Measurements from ENCODE around the gene TCFL5. TPM values are rescaled to one million over a fixed set of nuclear protein-coding genes. Genes with fewer than 3 reads are reported as not detected.

TCFL5 gene
- total RNA-seq, 1 experiment from 2014 or later = 29.3 TPM

GRCh38 chr20:62846166-62846890, 15.3 kb downstream of the TCFL5 start:
- H3F3A ChIP-seq (ENCODE audit: insufficient read depth, low read depth) = peaks cover 8% of the 10 kb centered on the region; the same call in 1 of the 2 replicates
- H3K9me2 ChIP-seq (ENCODE audit: insufficient read depth) = no peaks in the 10 kb centered on the region
- H4K20me1 ChIP-seq (ENCODE audit: insufficient read depth) = no peaks in the 10 kb centered on the region; the same call in 1 of the 2 replicates
- H3K4me1 ChIP-seq (replicated peaks; ENCODE audit: insufficient read depth) = no peaks in the 10 kb centered on the region
- DNase-seq = peak in 1 of 2 experiments; percentile 26
- H3K36me3 ChIP-seq (ENCODE audit: low read depth) = no peaks in the 10 kb centered on the region; the same call in 1 of the 2 replicates
- H3K27me3 ChIP-seq (ENCODE audit: insufficient read depth, low read depth) = no peaks in the 10 kb centered on the region
- H3K4me2 ChIP-seq = no peak overlapping the region
- ChIA-PET CTCF (interaction anchor here (0.6 to 1.1 kb wide), 3 partner anchors 24 to 38 kb away, joined by 5 to 8 read pairs (median 6); no protein-coding TSS in a partner anchor), POLR2A (ENCODE audit: unreplicated experiment) (no interaction called here)
- H3K4me3 ChIP-seq = no peak overlapping the region
- no peak overlapping the region for H2AFZ ChIP-seq
- H3K79me2 ChIP-seq (ENCODE audit: low read depth) = no peaks in the 10 kb centered on the region
- BruUV-seq (replicated peaks) = no TSS peak
- H3K9me3 ChIP-seq (ENCODE audit: insufficient read depth, low read depth) = no peaks in the 10 kb centered on the region
- no peak overlapping the region for H3K27ac ChIP-seq
- intact Hi-C loops (cut with micrococcal nuclease; ENCODE audit: unreplicated experiment) = no loop called here
- TF ChIP-seq CTCF (conservative IDR thresholded peaks at IDR 0.05) (no peak), EZH2 (IDR thresholded peaks at IDR 0.05; ENCODE audit: low read depth) (no peak)

- Histone ChIP-seq H3K4me2 (no peak overlapping the region), H3K27ac (no peak overlapping the region), H3K27me3 (ENCODE audit: insufficient read depth, low read depth) (no peaks in the 10 kb centered on the region), H3K36me3 (ENCODE audit: low read depth) (no peaks in the 10 kb centered on the region; the same call in 1 of the 2 replicates), H3K79me2 (ENCODE audit: low read depth) (no peaks in the 10 kb centered on the region), H3K9me3 (ENCODE audit: insufficient read depth, low read depth) (no peaks in the 10 kb centered on the region), H3K4me3 (no peak overlapping the region), H3F3A (ENCODE audit: insufficient read depth, low read depth) (peaks cover 12% of the 10 kb centered on the region; the same call in 1 of the 2 replicates), H2AFZ (no peak overlapping the region), H4K20me1 (ENCODE audit: insufficient read depth) (no peaks in the 10 kb centered on the region; the same call in 1 of the 2 replicates), H3K4me1 (replicated peaks; ENCODE audit: insufficient read depth) (no peaks in the 10 kb centered on the region), H3K9me2 (ENCODE audit: insufficient read depth) (no peaks in the 10 kb centered on the region)
- ChIA-PET CTCF (no interaction called here), POLR2A (ENCODE audit: unreplicated experiment) (interaction anchor here (0.7 kb wide), 1 partner anchor 11 kb away, joined by 9 read pairs; no protein-coding TSS in a partner anchor)
- TF ChIP-seq CTCF (conservative IDR thresholded peaks at IDR 0.05) = no peak
- no peak for TF ChIP-seq EZH2 (IDR thresholded peaks at IDR 0.05; ENCODE audit: low read depth)
- intact Hi-C loops (cut with micrococcal nuclease; ENCODE audit: unreplicated experiment) = no loop called here
- DNase-seq = peak in 1 of 2 experiments; percentile 20
- BruUV-seq (replicated peaks) = no TSS peak
These were observed 16.0 kb downstream of the TCFL5 start for GRCh38 chr20:62845416-62846160.

- TF ChIP-seq CTCF (conservative IDR thresholded peaks at IDR 0.05) = no peak
- no peak for TF ChIP-seq EZH2 (IDR thresholded peaks at IDR 0.05; ENCODE audit: low read depth)
- no peak overlapping the region for H3K4me3 ChIP-seq
- no peaks in the 10 kb centered on the region; the same call in 1 of the 2 replicates for H4K20me1 ChIP-seq (ENCODE audit: insufficient read depth)
- no peaks in the 10 kb centered on the region for H3K9me2 ChIP-seq (ENCODE audit: insufficient read depth)
- H3K4me1 ChIP-seq (replicated peaks; ENCODE audit: insufficient read depth) = no peaks in the 10 kb centered on the region
- ChIA-PET POLR2A (ENCODE audit: unreplicated experiment) (no interaction called here), CTCF (no interaction called here)
- H3K27ac ChIP-seq = no peak overlapping the region
- H3K36me3 ChIP-seq (ENCODE audit: low read depth) = no peaks in the 10 kb centered on the region; the same call in 1 of the 2 replicates
- peaks cover 12% of the 10 kb centered on the region; the same call in 1 of the 2 replicates for H3F3A ChIP-seq (ENCODE audit: insufficient read depth, low read depth)
- H3K79me2 ChIP-seq (ENCODE audit: low read depth) = no peaks in the 10 kb centered on the region
- H3K27me3 ChIP-seq (ENCODE audit: insufficient read depth, low read depth) = no peaks in the 10 kb centered on the region
- TSS peak; percentile 31 for BruUV-seq (replicated peaks)
- no peak overlapping the region for H2AFZ ChIP-seq
- no peaks in the 10 kb centered on the region for H3K9me3 ChIP-seq (ENCODE audit: insufficient read depth, low read depth)
- DNase-seq = peak in 1 of 2 experiments; percentile 28
- H3K4me2 ChIP-seq = no peak overlapping the region
- intact Hi-C loops (cut with micrococcal nuclease; ENCODE audit: unreplicated experiment) = no loop called here
These were observed 17.4 kb downstream of the TCFL5 start for GRCh38 chr20:62844182-62844581.
